Measurements from ENCODE around the gene AGBL1. TPM values are rescaled to one million over a fixed set of nuclear protein-coding genes. Genes with fewer than 3 reads are reported as not detected.

The AGBL1 gene
- total RNA-seq, 1 donor from 2014 or later = not detected

GRCh38 chr15:86588413-86588812 is 508.7 kb downstream of the AGBL1 start:
- Histone ChIP-seq H3K79me2 (ENCODE audit: insufficient read depth, low read length) (no peaks in the 10 kb centered on the region), H3K9me3 (ENCODE audit: insufficient read depth, low read depth, low read length) (no peaks in the 10 kb centered on the region), H3K4me3 (ENCODE audit: insufficient read depth, low read depth, low read length) (no peak overlapping the region), H3K27me3 (ENCODE audit: insufficient read depth, low read length) (no peaks in the 10 kb centered on the region), H3K4me2 (ENCODE audit: low read length) (no peak overlapping the region), H3K4me1 (ENCODE audit: insufficient read depth, low read length) (no peaks in the 10 kb centered on the region), H4K20me1 (ENCODE audit: insufficient read depth, low read length) (no peaks in the 10 kb centered on the region), H3K36me3 (ENCODE audit: insufficient read depth, low read length) (no peaks in the 10 kb centered on the region), H2AFZ (ENCODE audit: low read depth, low read length) (no peak overlapping the region), H3K27ac (ENCODE audit: low read depth, low read length) (no peak overlapping the region), H3K9ac (ENCODE audit: low read length) (no peak overlapping the region)
- DNase-seq (ENCODE audit: low read depth) (peak; percentile 2), FAIRE-seq (no peak)
- Mint-ChIP-seq H3K9me3 (ENCODE audit: unreplicated experiment) (no peaks in the 10 kb centered on the region), H3K27me3 (ENCODE audit: low read depth, unreplicated experiment) (no peaks in the 10 kb centered on the region), H3K4me1 (ENCODE audit: low read depth, unreplicated experiment) (peaks cover 6% of the 10 kb centered on the region), H3K4me3 (ENCODE audit: unreplicated experiment) (no peak overlapping the region), H3K36me3 (ENCODE audit: low read depth, unreplicated experiment) (no peaks in the 10 kb centered on the region), H3K27ac (ENCODE audit: unreplicated experiment) (no peak overlapping the region)
- TF ChIP-seq CTCF (IDR thresholded peaks at IDR 0.05; ENCODE audit: insufficient read depth, low read depth, low read length) (no peak), EZH2 (IDR thresholded peaks at IDR 0.05; ENCODE audit: insufficient read depth, low read length) (no peak)

GRCh38 chr15:86590461-86590860 is 510.8 kb downstream of the AGBL1 start:
- Histone ChIP-seq H3K36me3 (ENCODE audit: insufficient read depth, low read length) (no peaks in the 10 kb centered on the region), H3K9me3 (ENCODE audit: insufficient read depth, low read depth, low read length) (peaks cover 3% of the 10 kb centered on the region), H3K79me2 (ENCODE audit: insufficient read depth, low read length) (no peaks in the 10 kb centered on the region), H3K4me1 (ENCODE audit: insufficient read depth, low read length) (no peaks in the 10 kb centered on the region), H3K27ac (ENCODE audit: low read depth, low read length) (no peak overlapping the region), H3K4me3 (ENCODE audit: insufficient read depth, low read depth, low read length) (no peak overlapping the region), H3K27me3 (ENCODE audit: insufficient read depth, low read length) (no peaks in the 10 kb centered on the region), H3K9ac (ENCODE audit: low read length) (no peak overlapping the region), H2AFZ (ENCODE audit: low read depth, low read length) (no peak overlapping the region), H3K4me2 (ENCODE audit: low read length) (no peak overlapping the region), H4K20me1 (ENCODE audit: insufficient read depth, low read length) (no peaks in the 10 kb centered on the region)
- H3K27ac Mint-ChIP-seq (ENCODE audit: unreplicated experiment) = no peak overlapping the region
- no peak overlapping the region for H3K4me3 Mint-ChIP-seq (ENCODE audit: unreplicated experiment)
- DNase-seq (ENCODE audit: low read depth) (no peak), FAIRE-seq (no peak)
- peaks cover 6% of the 10 kb centered on the region for H3K4me1 Mint-ChIP-seq (ENCODE audit: low read depth, unreplicated experiment)
- H3K9me3 Mint-ChIP-seq (ENCODE audit: unreplicated experiment) = no peaks in the 10 kb centered on the region
- no peaks in the 10 kb centered on the region for H3K27me3 Mint-ChIP-seq (ENCODE audit: low read depth, unreplicated experiment)
- TF ChIP-seq CTCF (IDR thresholded peaks at IDR 0.05; ENCODE audit: insufficient read depth, low read depth, low read length) (no peak), EZH2 (IDR thresholded peaks at IDR 0.05; ENCODE audit: insufficient read depth, low read length) (no peak)
- H3K36me3 Mint-ChIP-seq (ENCODE audit: low read depth, unreplicated experiment) = no peaks in the 10 kb centered on the region

GRCh38 chr15:86591158-86591557 is 511.5 kb downstream of the AGBL1 start:
- Mint-ChIP-seq H3K9me3 (ENCODE audit: unreplicated experiment) (peaks cover under 1% of the 10 kb centered on the region), H3K27me3 (ENCODE audit: low read depth, unreplicated experiment) (no peaks in the 10 kb centered on the region), H3K27ac (ENCODE audit: unreplicated experiment) (no peak overlapping the region), H3K36me3 (ENCODE audit: low read depth, unreplicated experiment) (no peaks in the 10 kb centered on the region), H3K4me1 (ENCODE audit: low read depth, unreplicated experiment) (peaks cover 6% of the 10 kb centered on the region), H3K4me3 (ENCODE audit: unreplicated experiment) (no peak overlapping the region)
- H3K27ac ChIP-seq (ENCODE audit: low read depth, low read length) = no peak overlapping the region
- no peak overlapping the region for H3K9ac ChIP-seq (ENCODE audit: low read length)
- H4K20me1 ChIP-seq (ENCODE audit: insufficient read depth, low read length) = no peaks in the 10 kb centered on the region
- no peaks in the 10 kb centered on the region for H3K27me3 ChIP-seq (ENCODE audit: insufficient read depth, low read length)
- DNase-seq (ENCODE audit: low read depth) = no peak
- H3K9me3 ChIP-seq (ENCODE audit: insufficient read depth, low read depth, low read length) = peaks cover 3% of the 10 kb centered on the region
- FAIRE-seq = no peak
- H3K4me1 ChIP-seq (ENCODE audit: insufficient read depth, low read length) = no peaks in the 10 kb centered on the region
- TF ChIP-seq EZH2 (IDR thresholded peaks at IDR 0.05; ENCODE audit: insufficient read depth, low read length) (no peak), CTCF (IDR thresholded peaks at IDR 0.05; ENCODE audit: insufficient read depth, low read depth, low read length) (no peak)
- H3K4me3 ChIP-seq (ENCODE audit: insufficient read depth, low read depth, low read length) = no peak overlapping the region
- H3K4me2 ChIP-seq (ENCODE audit: low read length) = no peak overlapping the region
- H3K79me2 ChIP-seq (ENCODE audit: insufficient read depth, low read length) = no peaks in the 10 kb centered on the region
- H2AFZ ChIP-seq (ENCODE audit: low read depth, low read length) = no peak overlapping the region
- no peaks in the 10 kb centered on the region for H3K36me3 ChIP-seq (ENCODE audit: insufficient read depth, low read length)
